NOMO-1 treated with DMSO at 0.1 percent for 48 hours (cell line): ENCODE measurements around the gene ALPL.
"Not testable (repeated sequence)": the region's sequence is repeated elsewhere in the genome, so short reads cannot be mapped to it uniquely, and the experiment has no call there.

Experiments
- DNase-seq: peaks from one replicate; lab custom pipeline; 2025; ENCODE audit not compliant: unreplicated experiment; lab: John Stamatoyannopoulos, UW

ALPL gene

GRCh38 chr1:21509351-21510112 is at the start of gene ALPL:
ALPL (plus strand) TSS chr1:21509423; CDS start chr1:21554082, 44,659 bp downstream.
- no peak for DNase-seq

DNA sequence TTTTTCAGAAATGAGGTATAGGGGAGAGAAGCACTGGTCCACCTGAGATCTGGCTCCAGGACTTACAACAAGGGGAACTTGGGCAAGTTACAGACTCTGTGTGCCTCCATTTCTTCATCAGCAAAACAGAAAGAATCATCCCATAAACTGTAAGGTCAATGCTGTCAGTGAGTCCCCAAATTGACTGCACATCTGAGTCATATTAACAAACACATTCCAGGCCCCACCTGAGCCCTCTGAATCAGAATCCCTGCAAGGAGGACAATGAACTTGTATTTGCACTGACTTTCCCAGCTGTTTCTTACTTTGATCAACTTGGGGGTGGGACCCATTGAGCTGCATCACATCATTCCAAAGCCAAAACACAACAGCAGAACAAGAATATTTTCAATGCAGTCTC is 44.1 kb upstream of the ALPL start:
- DNase-seq, result not testable (repeated sequence)

- not testable (repeated sequence) for DNase-seq
Measured at GRCh38 chr1:21467946-21468345, 41.3 kb upstream of the ALPL start.

GRCh38 chr1:21468599-21468998 is 40.6 kb upstream of the ALPL start:
- peak; percentile 34 for DNase-seq

DNA sequence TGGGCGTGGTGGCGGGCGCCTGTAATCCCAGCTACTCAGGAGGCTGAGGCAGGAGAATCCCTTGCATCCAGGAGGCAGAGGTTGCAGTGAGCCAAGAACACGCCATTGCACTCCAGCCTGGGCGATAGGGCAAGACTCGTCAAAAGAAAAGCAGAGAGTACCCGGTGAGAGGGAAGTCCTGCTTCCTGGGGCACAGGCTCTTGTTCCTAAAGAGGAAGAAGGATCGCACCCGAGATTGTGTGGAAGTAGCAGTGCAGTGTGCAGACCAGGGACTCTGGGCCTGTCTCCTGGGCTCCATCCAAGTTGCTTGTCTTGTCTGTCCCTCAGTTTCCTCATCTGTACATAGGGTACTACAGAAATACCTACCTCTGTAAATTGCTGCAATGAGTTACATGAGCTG is 39.6 kb upstream of the ALPL start:
- peak; percentile 11 for DNase-seq

DNA sequence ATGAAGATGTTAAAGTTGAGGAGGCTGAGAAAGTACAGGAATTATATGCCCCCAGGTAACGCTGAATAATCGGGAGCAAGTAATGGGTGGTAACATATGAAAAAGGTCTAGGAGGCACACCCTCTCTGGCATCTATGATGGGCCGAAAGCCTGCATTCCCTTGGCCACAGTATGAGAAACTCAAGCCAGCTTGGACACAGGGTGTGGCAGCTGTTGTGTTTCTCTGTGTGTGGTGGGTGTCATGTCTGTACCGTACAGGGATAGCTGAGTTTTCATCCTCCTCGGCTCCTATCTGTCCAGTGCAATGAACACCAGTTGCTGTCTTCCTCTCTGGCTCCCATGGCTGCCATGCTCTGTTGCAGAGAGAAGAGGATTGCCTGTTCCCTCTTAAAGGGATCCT is 36.4 kb upstream of the ALPL start:
- no peak for DNase-seq

DNA sequence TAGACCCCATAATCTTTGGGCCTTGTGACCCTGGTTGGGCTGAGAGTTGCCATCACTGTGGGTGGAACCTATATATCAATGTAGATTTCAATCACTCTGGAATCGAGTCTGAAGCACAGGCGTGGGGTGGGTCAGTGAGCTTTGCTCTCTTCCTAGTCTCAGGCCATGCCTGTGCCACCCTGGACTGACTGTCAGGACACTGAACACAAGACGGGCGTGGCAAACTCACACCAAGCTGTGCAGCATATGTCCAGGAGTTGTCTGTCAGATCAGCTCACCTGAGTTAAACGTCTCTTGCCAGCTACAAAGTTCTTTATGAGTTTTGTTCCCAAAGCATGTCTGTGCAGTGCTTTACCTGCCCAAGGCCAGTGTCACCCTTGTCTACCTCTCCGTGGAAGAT is 30.9 kb upstream of the ALPL start:
- no peak for DNase-seq

DNA sequence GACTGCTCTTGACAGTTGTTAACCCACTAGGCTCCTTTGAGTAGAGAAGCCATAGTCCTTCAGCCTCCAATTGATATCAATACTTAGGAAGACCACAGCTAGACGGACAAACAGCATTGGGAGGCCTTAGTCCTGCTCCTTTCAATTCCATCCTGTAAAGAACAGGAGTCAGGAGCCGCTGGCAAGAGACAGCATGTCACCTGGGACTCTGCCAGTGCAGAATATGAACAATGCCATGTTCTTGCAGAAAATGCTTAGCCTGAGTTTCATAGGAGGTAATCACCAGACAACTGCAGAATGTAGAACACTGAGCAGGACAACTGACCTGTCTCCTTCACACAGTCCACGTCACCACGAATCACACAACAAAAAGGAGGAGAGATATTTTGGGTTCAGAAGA is 25.3 kb upstream of the ALPL start:
- not testable (repeated sequence) for DNase-seq

DNA sequence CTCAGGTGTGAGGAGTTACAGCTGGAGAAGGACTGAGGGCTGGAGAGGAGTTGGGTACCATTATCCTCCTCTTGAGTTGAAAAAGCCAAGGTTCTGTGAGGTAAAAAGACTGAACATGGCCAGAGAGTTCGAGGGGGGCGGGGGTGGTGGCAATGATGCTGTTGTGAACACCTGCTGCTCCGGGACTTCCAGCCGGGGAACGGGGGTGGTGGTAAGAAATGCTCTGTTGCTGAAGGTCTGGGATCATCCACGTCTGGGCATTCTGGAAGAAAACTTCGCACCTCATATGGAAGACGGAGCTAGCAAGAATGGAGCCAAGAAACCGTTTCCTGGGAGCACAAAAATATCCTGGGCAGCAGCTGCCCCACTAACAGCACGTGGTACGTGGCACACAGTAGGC is 20.1 kb upstream of the ALPL start:
- no peak for DNase-seq

DNA sequence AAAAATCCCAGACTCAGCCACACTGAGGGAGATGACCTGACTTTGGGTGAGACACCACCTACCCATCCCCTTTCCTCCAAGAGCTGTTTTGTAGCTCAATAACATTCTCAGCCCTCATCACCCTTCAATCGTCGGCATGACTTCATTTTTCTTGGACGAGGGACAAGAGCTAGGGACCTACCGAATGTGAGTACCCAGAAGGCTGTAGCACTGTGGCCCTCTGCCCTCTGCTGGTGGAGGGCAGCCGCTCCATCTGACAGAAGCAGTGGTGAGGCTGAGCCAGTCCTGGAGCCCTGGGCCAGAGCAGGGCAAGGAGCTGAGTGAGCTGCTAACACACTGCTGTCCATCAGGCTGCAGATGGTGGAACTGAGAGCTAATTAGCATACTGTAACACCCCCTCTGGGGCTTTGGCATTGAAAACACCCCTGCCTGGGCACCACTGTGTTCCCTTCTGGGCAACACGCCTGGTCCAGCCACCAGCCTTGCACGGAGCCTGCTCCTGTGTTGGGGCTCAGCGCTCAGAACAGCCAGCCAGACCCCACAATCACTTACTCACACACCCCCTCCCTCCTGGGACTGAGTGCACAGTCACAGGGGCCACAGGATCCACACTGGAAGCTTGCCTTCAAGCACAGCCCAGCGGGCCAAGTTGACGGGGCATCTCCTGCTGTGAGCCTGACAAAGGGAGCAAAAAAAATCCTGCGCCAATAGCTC is 18.3 kb upstream of the ALPL start:
- DNase-seq, result no peak

DNA sequence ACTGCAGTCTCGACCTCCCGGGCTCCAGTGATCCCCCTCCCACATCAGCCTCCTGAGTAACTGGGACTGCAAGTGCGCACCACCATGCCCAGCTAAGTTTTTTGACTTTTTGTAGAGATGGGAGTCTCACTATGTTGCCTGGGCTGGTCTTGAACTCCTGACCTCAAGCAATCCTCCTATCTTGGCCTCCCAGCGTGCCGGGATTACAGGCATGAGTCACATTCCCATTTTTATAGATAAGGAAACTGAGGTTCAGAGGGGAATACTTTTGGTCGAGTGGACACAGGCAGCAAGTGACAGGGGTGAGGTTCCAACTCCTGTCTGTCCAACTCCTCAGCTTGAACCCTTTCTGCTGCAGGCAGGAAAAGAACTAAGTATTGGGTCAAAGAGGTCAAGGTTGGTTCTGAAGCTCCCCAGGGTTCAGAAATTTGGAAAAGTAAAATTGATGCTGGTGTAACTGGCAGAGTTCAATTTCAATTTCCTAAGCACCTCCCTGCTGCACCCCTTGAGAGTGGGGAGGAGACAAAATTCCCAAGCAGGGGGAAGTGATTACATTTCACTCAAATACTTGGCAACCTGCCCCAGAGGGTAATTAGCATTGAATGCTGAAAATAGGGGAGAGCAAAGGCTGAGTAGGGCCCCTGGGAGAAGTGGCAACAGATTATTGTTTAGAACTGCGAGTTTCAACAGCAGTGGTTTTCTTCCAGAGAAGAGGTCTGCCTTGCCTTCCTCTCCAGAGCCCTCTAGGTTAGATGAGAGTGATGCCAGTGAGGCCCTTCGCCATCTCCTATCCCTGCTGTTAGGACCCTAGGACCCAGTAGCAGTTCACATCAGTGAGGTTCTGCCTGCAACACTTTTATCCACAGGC is 17.5 kb upstream of the ALPL start:
- DNase-seq, result no peak

DNA sequence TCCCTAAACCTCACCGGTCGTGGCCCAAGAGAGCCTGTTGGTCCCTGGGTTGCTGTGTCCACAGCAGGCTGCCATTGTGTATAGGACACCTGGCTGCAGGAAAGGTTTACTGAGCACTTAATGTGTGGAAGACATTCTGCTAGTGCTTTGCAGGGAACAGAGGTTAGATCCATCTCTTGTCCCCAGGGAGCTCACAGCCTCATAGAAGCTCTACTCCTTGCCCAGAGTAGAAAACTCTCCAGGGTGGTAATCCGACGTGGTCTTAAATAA is 16.9 kb upstream of the ALPL start:
- no peak for DNase-seq

DNA sequence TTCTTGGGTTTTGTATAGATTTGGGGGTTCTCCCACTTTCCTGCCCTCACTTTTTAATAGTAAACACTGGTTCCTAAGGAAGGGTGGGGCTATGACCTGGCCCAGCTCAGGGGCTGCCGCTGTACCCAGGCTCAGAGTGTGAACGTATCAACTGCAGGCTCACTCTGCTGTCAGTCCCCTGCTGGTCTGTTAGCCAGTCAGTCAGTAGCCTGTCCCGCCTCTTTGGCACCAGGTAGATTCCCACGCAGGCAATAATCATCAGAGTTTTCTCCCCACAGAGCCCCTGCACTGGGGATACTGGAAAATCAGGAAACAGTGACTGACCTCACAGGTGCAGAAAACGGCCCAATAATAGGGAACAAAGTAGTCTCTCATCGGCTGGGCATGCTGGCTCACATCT is 15.0 kb upstream of the ALPL start:
- DNase-seq, result no peak

DNA sequence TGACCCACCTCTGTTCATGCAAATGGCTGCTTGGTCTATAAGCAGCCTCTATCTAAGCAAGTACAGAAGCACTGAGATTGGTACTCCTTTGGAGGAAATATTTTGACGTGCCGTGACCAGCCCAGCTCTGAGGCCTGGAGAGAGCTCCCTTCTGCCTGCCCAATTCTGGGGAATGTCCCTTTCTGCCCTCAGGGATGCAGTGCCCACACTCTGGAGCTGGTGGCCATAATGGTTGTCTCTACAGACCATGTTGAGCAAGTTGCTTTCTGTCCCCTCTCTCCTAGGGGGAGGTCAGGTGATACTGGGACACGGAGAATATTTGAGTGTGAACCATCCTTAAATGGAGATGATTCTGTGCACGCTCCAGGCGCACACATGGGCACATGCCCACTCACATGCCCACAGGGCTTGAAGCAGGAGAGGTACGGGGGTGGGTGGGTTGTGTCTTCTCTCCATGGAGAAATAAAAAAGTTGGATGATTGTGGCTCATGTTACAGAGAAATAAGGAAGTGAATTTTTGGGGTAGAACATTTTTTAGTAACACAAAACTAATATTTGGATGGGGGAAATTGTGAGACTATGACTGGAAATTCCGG is 13.9 kb upstream of the ALPL start:
- no peak for DNase-seq

DNA sequence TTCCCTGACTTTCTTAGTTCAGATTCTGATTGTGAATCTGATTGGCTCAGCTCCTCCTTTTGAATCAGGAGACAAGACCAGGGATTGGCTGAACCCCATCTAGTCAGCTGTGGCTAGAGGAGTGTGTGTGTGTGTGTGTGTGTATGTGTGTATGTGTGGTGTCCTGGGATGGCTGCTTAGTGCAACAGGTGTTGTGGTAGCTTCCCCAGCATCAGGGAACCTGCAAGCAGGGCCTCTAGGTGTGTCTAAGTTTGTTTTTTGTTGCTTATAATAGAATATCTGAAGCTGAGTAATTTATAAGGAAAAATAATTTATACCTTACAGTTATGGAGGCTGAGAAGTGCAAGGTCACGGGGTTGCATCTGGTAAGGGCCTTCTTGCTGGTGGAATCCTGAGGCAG is 13.2 kb upstream of the ALPL start:
- DNase-seq, result no peak

GRCh38 chr1:21496886-21497285 is 12.3 kb upstream of the ALPL start:
- no peak for DNase-seq

DNA sequence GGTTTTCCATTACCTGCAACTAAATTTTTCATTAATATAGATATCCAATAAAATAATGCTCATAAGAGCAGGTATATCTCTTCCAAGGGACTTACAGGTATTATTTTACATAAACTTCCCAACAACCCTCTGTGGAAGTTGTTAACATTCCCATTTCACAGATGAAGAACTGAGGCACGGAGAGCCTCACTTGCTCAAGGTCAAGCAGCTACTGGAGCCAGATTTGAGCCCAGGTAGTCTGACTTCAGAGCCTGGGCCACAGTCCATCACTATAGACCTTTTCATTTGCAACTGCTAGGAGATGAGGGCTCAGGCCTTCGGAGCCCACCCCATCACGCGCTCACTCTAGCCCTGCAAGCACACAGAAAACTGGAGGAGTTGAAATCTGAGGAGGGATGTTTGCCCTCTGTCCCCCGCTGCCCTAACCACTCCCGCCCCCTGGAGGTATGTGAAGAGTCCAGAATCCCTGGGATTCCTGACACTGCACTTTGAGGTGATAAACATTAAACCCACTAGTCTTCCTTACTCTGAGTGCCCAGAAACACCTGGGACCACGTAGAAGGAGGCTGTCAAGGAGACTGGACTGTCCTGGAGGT is 11.7 kb upstream of the ALPL start:
- no peak for DNase-seq

GRCh38 chr1:21499283-21499950 is 9.8 kb upstream of the ALPL start:
- DNase-seq, result no peak

DNA sequence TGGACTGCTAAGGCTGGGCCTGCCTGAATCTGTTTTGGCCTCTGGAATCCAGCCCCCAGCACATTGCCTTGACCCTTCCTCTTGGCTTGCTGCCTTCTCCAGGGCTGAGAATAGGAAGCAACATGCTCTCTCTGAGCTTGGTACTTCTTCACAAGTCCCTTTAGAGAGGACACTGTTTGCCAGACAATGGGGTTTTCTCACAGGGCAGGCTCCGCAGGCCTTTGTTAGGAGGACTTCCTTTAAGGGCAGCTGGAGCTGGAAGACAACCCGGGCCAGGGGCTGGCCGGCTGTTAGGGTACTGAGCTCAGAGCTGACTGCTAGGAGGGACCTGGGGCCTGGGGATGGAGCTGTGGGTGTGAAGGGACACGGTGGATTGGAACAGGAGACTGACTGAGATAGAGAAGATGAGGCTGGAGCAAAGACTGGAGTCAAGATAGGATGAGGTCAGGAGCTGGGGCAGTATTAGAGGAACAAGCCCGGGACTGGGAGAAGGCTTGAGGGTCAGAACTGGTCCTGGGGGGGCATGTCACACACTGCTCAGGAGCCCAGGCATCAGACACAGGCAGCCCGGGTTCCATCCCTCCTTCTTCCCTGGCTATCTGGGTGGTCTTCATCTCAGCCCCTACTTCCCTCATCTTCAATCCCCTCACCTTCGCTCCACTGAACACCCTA is 5.4 kb upstream of the ALPL start:
- no peak for DNase-seq

DNA sequence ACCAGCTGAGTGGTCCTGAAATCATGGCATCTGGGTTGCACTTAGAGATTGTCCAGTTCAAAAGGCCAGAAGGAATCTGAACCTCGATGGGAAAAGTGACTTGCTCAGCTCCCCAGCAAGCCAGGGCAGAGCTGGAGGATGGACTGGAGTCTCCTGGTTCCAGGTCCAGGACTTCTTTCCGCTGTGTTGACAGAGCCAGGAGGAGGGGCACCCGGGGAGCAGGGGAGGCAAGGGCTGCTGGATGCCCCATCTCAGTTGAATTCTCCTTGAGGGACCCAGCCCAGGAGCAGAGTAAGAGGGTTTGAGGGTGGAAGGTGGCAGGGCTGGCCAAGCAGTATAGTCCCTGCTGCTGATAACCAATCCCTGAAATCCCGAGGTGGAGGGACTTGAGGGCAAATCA is 2.4 kb upstream of the ALPL start:
- no peak for DNase-seq
